NB4 (cell line): ENCODE results near the gene BDKRB2.

Source experiments
- DNase-seq: peaks from one replicate; pipeline ENCODE4 v3.0.0; 2010; ENCODE audit warnings: low read depth
- H3K4me3 ChIP-seq: one replicate; pipeline ENCODE4 v1.5.1; 2011; ENCODE audit warnings: mild to moderate bottlenecking, low read depth, low read length, moderate library complexity
- CTCF ChIP-seq: IDR thresholded peaks from one replicate; pipeline ENCODE4 v1.5.1; 2012; ENCODE audit warnings: low read depth, low read length
- MAX ChIP-seq: IDR thresholded peaks from 2 replicates; pipeline ENCODE4 v1.6.1; 2011; ENCODE audit warnings: low read depth, low read length
- MYC ChIP-seq: IDR thresholded peaks from 2 replicates; pipeline ENCODE4 v1.6.1; 2011; ENCODE audit warnings: low read depth, low read length
- POLR2A ChIP-seq: IDR thresholded peaks from 2 replicates; pipeline ENCODE4 v1.6.1; 2011; ENCODE audit warnings: mild to moderate bottlenecking; ENCODE audit not compliant: insufficient read length; ENCODE audit errors: extremely low read depth

The BDKRB2 gene

GRCh38 chr14:96204151-96205058 is at the start of gene BDKRB2:
Gene BDKRB2 (plus strand): TSS chr14:96204839. CDS start chr14:96237108, 32,269 bp downstream.
- no peak within 1 kb of the TSS for H3K4me3 ChIP-seq
- TF ChIP-seq POLR2A (no peak), MYC (no peak), MAX (no peak), CTCF (no peak)
- peak; percentile 73 for DNase-seq

GRCh38 chr14:96154900-96155299 is 49.7 kb upstream of the BDKRB2 start:
- TF ChIP-seq MYC (no peak), MAX (no peak), CTCF (no peak), POLR2A (no peak)
- DNase-seq: no peak
- no peak overlapping the region for H3K4me3 ChIP-seq

GRCh38 chr14:96156804-96157760 is 47.6 kb upstream of the BDKRB2 start:
- no peak for DNase-seq
- TF ChIP-seq MYC (no peak), CTCF (no peak), POLR2A (no peak), MAX (no peak)
- no peak overlapping the region for H3K4me3 ChIP-seq

- H3K4me3 ChIP-seq: no peak overlapping the region
- TF ChIP-seq MYC (no peak), POLR2A (no peak), CTCF (no peak), MAX (no peak)
- no peak for DNase-seq
Measured at GRCh38 chr14:96158735-96159134, 45.9 kb upstream of the BDKRB2 start.

- DNase-seq: no peak
- no peak overlapping the region for H3K4me3 ChIP-seq
- TF ChIP-seq POLR2A (no peak), MYC (no peak), CTCF (no peak), MAX (no peak)
Measured at GRCh38 chr14:96160076-96160912, 44.3 kb upstream of the BDKRB2 start.
